SU-DHL-6 (cell line): ENCODE measurements around the gene NVL.

Source experiments
- H2AFZ ChIP-seq: fragments of 200-600 bp; sonication (generic); 2 replicates; pipeline ENCODE4 v1.6.1; 2014; ENCODE audit warnings: low read depth, mild to moderate bottlenecking, moderate library complexity, mixed read lengths, antibody characterized with exemption, low read length; ENCODE audit not compliant: severe bottlenecking
- H3F3A ChIP-seq: fragments of 200-600 bp; shearing (Covaris generic); 2 replicates; pipeline ENCODE4 v1.6.0; 2016; ENCODE audit warnings: antibody characterized with exemption, mild to moderate bottlenecking; ENCODE audit not compliant: insufficient read depth
- H3K27ac ChIP-seq: fragments of 200-600 bp; sonication (generic); 2 replicates; pipeline ENCODE4 v1.5.1; 2016; ENCODE audit warnings: low read depth, mild to moderate bottlenecking, low read length, moderate library complexity, mixed read lengths
- H3K27me3 ChIP-seq: fragments of 200-600 bp; sonication (generic), shearing (Covaris generic); 2 replicates; pipeline ENCODE4 v1.6.0; 2014; ENCODE audit warnings: mild to moderate bottlenecking, low read length
- H3K36me3 ChIP-seq: fragments of 200-600 bp; sonication (generic); 2 replicates; pipeline ENCODE4 v1.6.1; 2014; ENCODE audit warnings: mild to moderate bottlenecking, low read length, mixed read lengths
- H3K4me2 ChIP-seq: fragments of 300-600, 200-600 bp; shearing (Covaris generic), sonication (generic); 2 replicates; pipeline ENCODE4 v1.6.0; 2014; ENCODE audit warnings: low read length, low read depth, mild to moderate bottlenecking; ENCODE audit not compliant: poor library complexity, severe bottlenecking
- H3K4me3 ChIP-seq: fragments of 200-600 bp; sonication (generic); 2 replicates; pipeline ENCODE4 v1.5.1; 2014; ENCODE audit warnings: antibody characterized with exemption, low read length, mild to moderate bottlenecking, mixed read lengths; ENCODE audit not compliant: insufficient read depth, poor library complexity, severe bottlenecking
- H3K79me2 ChIP-seq: fragments of 200-600 bp; sonication (generic); 2 replicates; pipeline ENCODE4 v1.6.1; 2014; ENCODE audit warnings: mild to moderate bottlenecking, low read length, moderate library complexity; ENCODE audit not compliant: insufficient read depth
- H3K9ac ChIP-seq: fragments of 200-600 bp; sonication (generic); 2 replicates; pipeline ENCODE4 v1.7.0; 2014; ENCODE audit warnings: mild to moderate bottlenecking, low read length
- H3K9me2 ChIP-seq: fragments of 200-600 bp; sonication (generic); replicated peaks from 2 replicates; pipeline ENCODE4 v1.6.1; 2014; ENCODE audit warnings: low read length; ENCODE audit not compliant: insufficient read depth
- H3K9me3 ChIP-seq: fragments of 200-600 bp; sonication (generic); 2 replicates; pipeline ENCODE4 v1.6.1; 2014; ENCODE audit warnings: low read length, mixed read lengths; ENCODE audit not compliant: insufficient read depth
- H4K20me1 ChIP-seq: fragments of 200-600 bp; sonication (generic); 2 replicates; pipeline ENCODE4 v1.6.1; 2014; ENCODE audit warnings: low read depth, mild to moderate bottlenecking, antibody characterized with exemption, low read length, moderate library complexity, mixed read lengths
- CTCF ChIP-seq: fragments of 200-600 bp; sonication (generic); IDR thresholded peaks from one replicate; pipeline ENCODE4 v1.5.1; 2017; ENCODE audit warnings: antibody characterized with exemption, mild to moderate bottlenecking, low read length, moderate library complexity; ENCODE audit not compliant: insufficient read depth, poor library complexity, severe bottlenecking
- EZH2phosphoT487 ChIP-seq: fragments of 200-600 bp; sonication (generic), shearing (Covaris generic); conservative IDR thresholded peaks from 2 replicates; pipeline ENCODE4 v1.6.1; 2018; ENCODE audit warnings: mild to moderate bottlenecking, antibody characterized with exemption, low read length, moderate library complexity, mixed read lengths

Gene NVL

GRCh38 chr1:224182866-224183590, 146.9 kb downstream of the NVL start, which contains the start of gene DEGS1:
Gene DEGS1, plus strand, starts transcription at chr1:224183240. Its CDS starts 97 bp downstream, at chr1:224183337.
- peak within 1 kb of the TSS; percentile 76 for H3K4me2 ChIP-seq
- H3K4me3 ChIP-seq: peak within 1 kb of the TSS; percentile 66
- H4K20me1 ChIP-seq: no peaks in the 10 kb centered on the region
- H2AFZ ChIP-seq: peak within 1 kb of the TSS; percentile 85
- TF ChIP-seq EZH2phosphoT487: no peak
- no peak for TF ChIP-seq CTCF
- H3K27me3 ChIP-seq: no peaks in the 10 kb centered on the region
- 0 out of 2 replicates have a peak, but pooled peaks cover 5% of the 10 kb centered on the region for H3K36me3 ChIP-seq
- no peaks in the 10 kb centered on the region for H3K9me3 ChIP-seq
- H3K9me2 ChIP-seq: no peaks in the 10 kb centered on the region
- peaks cover 49% of the 10 kb centered on the region for H3K79me2 ChIP-seq
- peak within 1 kb of the TSS; percentile 92 for H3K9ac ChIP-seq
- H3K27ac ChIP-seq: peak within 1 kb of the TSS; percentile 91
- peaks cover 23% of the 10 kb centered on the region for H3F3A ChIP-seq

GRCh38 chr1:224182057-224182865, 147.7 kb downstream of the NVL start:
- Histone ChIP-seq H3K79me2 (peaks cover 42% of the 10 kb centered on the region), H3K36me3 (0 out of 2 replicates have a peak, but pooled peaks cover under 1% of the 10 kb centered on the region), H3K9ac (peak overlapping the region; percentile 92), H3K27ac (peak overlapping the region; percentile 91), H3F3A (peaks cover 19% of the 10 kb centered on the region), H3K9me2 (no peaks in the 10 kb centered on the region), H4K20me1 (no peaks in the 10 kb centered on the region), H3K4me3 (peak overlapping the region; percentile 66), H3K9me3 (no peaks in the 10 kb centered on the region), H3K27me3 (no peaks in the 10 kb centered on the region), H3K4me2 (peak overlapping the region; percentile 76), H2AFZ (peak overlapping the region; percentile 85)
- TF ChIP-seq CTCF (no peak), EZH2phosphoT487 (no peak)

GRCh38 chr1:224181453-224181810, 148.5 kb downstream of the NVL start:
- Histone ChIP-seq H3K36me3 (no peaks in the 10 kb centered on the region), H3K4me2 (peak overlapping the region; percentile 76), H3F3A (peaks cover 15% of the 10 kb centered on the region), H3K9me2 (no peaks in the 10 kb centered on the region), H3K4me3 (no peak overlapping the region), H3K27me3 (no peaks in the 10 kb centered on the region), H3K79me2 (peaks cover 33% of the 10 kb centered on the region), H4K20me1 (no peaks in the 10 kb centered on the region), H3K9me3 (no peaks in the 10 kb centered on the region), H2AFZ (no peak overlapping the region), H3K27ac (no peak overlapping the region), H3K9ac (no peak overlapping the region)
- TF ChIP-seq CTCF: no peak
- no peak for TF ChIP-seq EZH2phosphoT487
